ENCODE measurements around the gene COL11A2.

Gene COL11A2

GRCh38 chr6:33192671-33193602 lies 670 bp upstream of the COL11A2 start:
- no peak for DNase-seq (ENCODE audit: low read depth)

- no peak for DNase-seq (ENCODE audit: low read depth)
Observed at GRCh38 chr6:33191383-33192104, 723 bp downstream of the COL11A2 start.

GRCh38 chr6:33190504-33191107 lies 1.7 kb downstream of the COL11A2 start:
- no peak for DNase-seq (ENCODE audit: low read depth)

GRCh38 chr6:33189625-33190448 lies 2.4 kb downstream of the COL11A2 start:
- no peak for DNase-seq (ENCODE audit: low read depth)

- no peak for DNase-seq (ENCODE audit: low read depth)
Observed at GRCh38 chr6:33189164-33189563, 3.1 kb downstream of the COL11A2 start.

GRCh38 chr6:33187809-33188208 lies 4.5 kb downstream of the COL11A2 start:
- no peak for DNase-seq (ENCODE audit: low read depth)

GRCh38 chr6:33185654-33186187 lies 6.5 kb downstream of the COL11A2 start:
- DNase-seq (ENCODE audit: low read depth) = no peak

- DNase-seq (ENCODE audit: low read depth) = no peak
Observed at GRCh38 chr6:33185190-33185589, 7.1 kb downstream of the COL11A2 start.

- DNase-seq (ENCODE audit: low read depth) = no peak
Observed at GRCh38 chr6:33183071-33183683, 9.1 kb downstream of the COL11A2 start.

- DNase-seq (ENCODE audit: low read depth) = no peak
Observed at GRCh38 chr6:33181141-33181540, 11.1 kb downstream of the COL11A2 start.

GRCh38 chr6:33178755-33179475 lies 13.4 kb downstream of the COL11A2 start:
- no peak for DNase-seq (ENCODE audit: low read depth)

- DNase-seq (ENCODE audit: low read depth) = no peak
Observed at GRCh38 chr6:33177552-33178446, 14.5 kb downstream of the COL11A2 start.

GRCh38 chr6:33176906-33177305 lies 15.4 kb downstream of the COL11A2 start:
- DNase-seq (ENCODE audit: low read depth) = no peak

- DNase-seq (ENCODE audit: low read depth) = no peak
Observed at GRCh38 chr6:33175436-33176069, 16.7 kb downstream of the COL11A2 start.

- no peak for DNase-seq (ENCODE audit: low read depth)
Observed at GRCh38 chr6:33174784-33175183, 17.5 kb downstream of the COL11A2 start.

- no peak for DNase-seq (ENCODE audit: low read depth)
Observed at GRCh38 chr6:33173535-33174180, 18.6 kb downstream of the COL11A2 start.

- DNase-seq (ENCODE audit: low read depth) = no peak
Observed at GRCh38 chr6:33172688-33173534, 19.4 kb downstream of the COL11A2 start.

Measured in activated gamma-delta T cell treated with anti-CD3 and anti-CD28 coated beads, Interleukin-2, amount 50 U/mL, for 16 hours (primary cell).